ENCODE measurements around the gene DNM1L.

DNM1L gene

GRCh38 chr12:32651956-32652210 is 27.2 kb upstream of the DNM1L start:
- DNase-seq (ENCODE audit: low read depth) = no peak
- no peak for TF ChIP-seq CTCF (IDR thresholded peaks at IDR 0.05; ENCODE audit: insufficient read depth, low read depth, low read length, missing control alignments)
- H3K4me3 ChIP-seq (ENCODE audit: low read length) = no peak overlapping the region

GRCh38 chr12:32659908-32660440 is 19.1 kb upstream of the DNM1L start:
- no peak for DNase-seq (ENCODE audit: low read depth)
- no peak for TF ChIP-seq CTCF (IDR thresholded peaks at IDR 0.05; ENCODE audit: insufficient read depth, low read depth, low read length, missing control alignments)
- H3K4me3 ChIP-seq (ENCODE audit: low read length) = no peak overlapping the region

GRCh38 chr12:32661706-32662105 is 17.4 kb upstream of the DNM1L start:
- no peak for DNase-seq (ENCODE audit: low read depth)
- no peak overlapping the region for H3K4me3 ChIP-seq (ENCODE audit: low read length)
- TF ChIP-seq CTCF (IDR thresholded peaks at IDR 0.05; ENCODE audit: insufficient read depth, low read depth, low read length, missing control alignments) = no peak

GRCh38 chr12:32662665-32663064 is 16.4 kb upstream of the DNM1L start:
- H3K4me3 ChIP-seq (ENCODE audit: low read length) = no peak overlapping the region
- no peak for TF ChIP-seq CTCF (IDR thresholded peaks at IDR 0.05; ENCODE audit: insufficient read depth, low read depth, low read length, missing control alignments)
- no peak for DNase-seq (ENCODE audit: low read depth)

GRCh38 chr12:32666018-32666417 is 13.1 kb upstream of the DNM1L start:
- H3K4me3 ChIP-seq (ENCODE audit: low read length) = no peak overlapping the region
- DNase-seq (ENCODE audit: low read depth) = no peak

GRCh38 chr12:32669584-32669983 is 9.5 kb upstream of the DNM1L start:
- no peak for DNase-seq (ENCODE audit: low read depth)
- no peak for TF ChIP-seq CTCF (IDR thresholded peaks at IDR 0.05; ENCODE audit: insufficient read depth, low read depth, low read length, missing control alignments)
- no peak overlapping the region for H3K4me3 ChIP-seq (ENCODE audit: low read length)

More at GRCh38 chr12:32666018-32666417, 13.1 kb upstream of the DNM1L start:
- TF ChIP-seq CTCF (IDR thresholded peaks at IDR 0.05; ENCODE audit: insufficient read depth, low read depth, low read length, missing control alignments) = no peak

GRCh38 chr12:32671930-32672780 is 6.9 kb upstream of the DNM1L start:
- DNase-seq (ENCODE audit: low read depth) = peak; percentile 61

More at GRCh38 chr12:32671930-32672780, 6.9 kb upstream of the DNM1L start:
- peak; percentile 60 for TF ChIP-seq CTCF (IDR thresholded peaks at IDR 0.05; ENCODE audit: insufficient read depth, low read depth, low read length, missing control alignments)
- H3K4me3 ChIP-seq (ENCODE audit: low read length) = no peak overlapping the region

Data from epithelial cell of esophagus (primary cell).